ENCODE measurements around the gene SRPX2.

DNA sequence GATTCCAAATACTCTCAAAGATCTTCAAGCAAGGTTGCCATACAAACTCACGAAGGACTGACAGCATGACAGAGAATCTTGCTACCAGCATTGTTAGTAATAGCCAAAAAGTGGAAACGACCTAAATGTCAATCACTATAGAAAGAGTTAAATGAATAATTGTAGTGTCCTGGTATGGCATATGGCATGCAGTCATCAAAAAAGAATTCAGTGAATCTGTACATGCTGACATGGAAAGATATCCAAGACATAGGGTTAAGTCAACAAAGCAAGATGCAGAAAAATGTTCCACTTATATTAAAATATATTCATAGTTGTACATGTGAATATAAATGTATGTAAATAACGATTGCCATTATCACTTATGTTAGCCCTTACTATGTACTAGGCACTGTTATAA lies 37.6 kb downstream of the SRPX2 start:
- TF ChIP-seq, protein P1, sequence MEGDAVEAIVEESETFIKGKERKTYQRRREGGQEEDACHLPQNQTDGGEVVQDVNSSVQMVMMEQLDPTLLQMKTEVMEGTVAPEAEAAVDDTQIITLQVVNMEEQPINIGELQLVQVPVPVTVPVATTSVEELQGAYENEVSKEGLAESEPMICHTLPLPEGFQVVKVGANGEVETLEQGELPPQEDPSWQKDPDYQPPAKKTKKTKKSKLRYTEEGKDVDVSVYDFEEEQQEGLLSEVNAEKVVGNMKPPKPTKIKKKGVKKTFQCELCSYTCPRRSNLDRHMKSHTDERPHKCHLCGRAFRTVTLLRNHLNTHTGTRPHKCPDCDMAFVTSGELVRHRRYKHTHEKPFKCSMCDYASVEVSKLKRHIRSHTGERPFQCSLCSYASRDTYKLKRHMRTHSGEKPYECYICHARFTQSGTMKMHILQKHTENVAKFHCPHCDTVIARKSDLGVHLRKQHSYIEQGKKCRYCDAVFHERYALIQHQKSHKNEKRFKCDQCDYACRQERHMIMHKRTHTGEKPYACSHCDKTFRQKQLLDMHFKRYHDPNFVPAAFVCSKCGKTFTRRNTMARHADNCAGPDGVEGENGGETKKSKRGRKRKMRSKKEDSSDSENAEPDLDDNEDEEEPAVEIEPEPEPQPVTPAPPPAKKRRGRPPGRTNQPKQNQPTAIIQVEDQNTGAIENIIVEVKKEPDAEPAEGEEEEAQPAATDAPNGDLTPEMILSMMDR (IDR thresholded peaks at IDR 0.05) = no peak
- TF ChIP-seq POLR2A (IDR thresholded peaks at IDR 0.05) = no peak

Measured in right lobe of liver (tissue), 4 donors.